GM13976 (cell line): ENCODE measurements around the gene SCARF1.

Source experiments
- DNase-seq: peaks from one replicate; pipeline ENCODE4 v3.0.0; 2012; ENCODE audit warnings: low spot score
- CTCF ChIP-seq: IDR thresholded peaks from 2 replicates; pipeline ENCODE4 v1.5.1; 2012; ENCODE audit warnings: borderline replicate concordance, mild to moderate bottlenecking; ENCODE audit not compliant: insufficient read depth; ENCODE audit errors: extremely low read depth, missing control alignments, control extremely low read depth
- in situ Hi-C: fragments of 300-500 bp; cut with MboI; formaldehyde crosslinking; loops from one replicate; pipeline ENCODE4 v1.12.0; 2022; ENCODE audit warnings: low sequenced_read_pairs, mixed read lengths, inconsistent platforms; ENCODE audit not compliant: unreplicated experiment

Gene SCARF1

GRCh38 chr17:1651559-1651844 is 6.0 kb upstream of the SCARF1 start:
- in situ Hi-C loops: no loop called here
- no peak for TF ChIP-seq CTCF
- no peak for DNase-seq

- TF ChIP-seq CTCF: no peak
- DNase-seq: no peak
- in situ Hi-C loops: no loop called here
Observed at GRCh38 chr17:1650731-1651558, 5.4 kb upstream of the SCARF1 start.

GRCh38 chr17:1649844-1650501 is 4.4 kb upstream of the SCARF1 start, which contains the start of gene RILP:
Gene RILP, minus strand, starts transcription at chr17:1649866. Its CDS starts 62 bp downstream, at chr17:1649804.
- TF ChIP-seq CTCF: no peak
- in situ Hi-C loops: no loop called here
- peak; percentile 56 for DNase-seq

GRCh38 chr17:1648963-1649843 is 3.7 kb upstream of the SCARF1 start:
- in situ Hi-C loops: no loop called here
- DNase-seq: peak; percentile 98
- peak; percentile 100 for TF ChIP-seq CTCF

GRCh38 chr17:1648173-1648962 is 2.8 kb upstream of the SCARF1 start:
- DNase-seq: no peak
- in situ Hi-C loops: no loop called here
- TF ChIP-seq CTCF: no peak

- in situ Hi-C loops: no loop called here
- no peak for TF ChIP-seq CTCF
- no peak for DNase-seq
Observed at GRCh38 chr17:1647802-1648171, 2.3 kb upstream of the SCARF1 start.
